ENCODE data around the gene SPIRE2. TPM values are rescaled to one million over a fixed set of nuclear protein-coding genes. Genes with fewer than 3 reads are reported as not detected.

Gene SPIRE2
- total and polyA plus RNA-seq, 9 of the 15 experiments (the other 6 are each of a cell fraction or from before 2014, with no cell fraction given), result 0.70 to 7.5 (median 4.6) TPM

- no peak for TF ChIP-seq ZHX1 (conservative IDR thresholded peaks at IDR 0.05; ENCODE audit: low read length)
- 0 out of 2 replicates have a peak, but pooled peaks have one; percentile 24 for TF ChIP-seq ARID4B (CRISPR knock-in tag; IDR thresholded peaks at IDR 0.05)
- TF ChIP-seq DNMT1 (IDR thresholded peaks at IDR 0.05), result no peak
- peak; percentile 64; the same call in 1 of the 2 replicates for TF ChIP-seq MYNN (IDR thresholded peaks at IDR 0.05)
- no peak for TF ChIP-seq MYNN (CRISPR knock-in tag; IDR thresholded peaks at IDR 0.05)
- TF ChIP-seq TBP (optimal IDR thresholded peaks at IDR 0.05; ENCODE audit: low read depth, low read length), result no peak
- no peak for TF ChIP-seq ZNF717 (CRISPR knock-in tag; IDR thresholded peaks at IDR 0.05)
- TF ChIP-seq TARDBP (IDR thresholded peaks at IDR 0.05), result peak; percentile 91
- TF ChIP-seq RBM22 (IDR thresholded peaks at IDR 0.05; ENCODE audit: low read depth, low read length, poor library complexity, severe bottlenecking), result peak; percentile 83
- peak; percentile 28; the same call in 1 of the 2 replicates for TF ChIP-seq CBX1 (IDR thresholded peaks at IDR 0.05; ENCODE audit: low read depth)
- TF ChIP-seq THAP12 (CRISPR knock-in tag; IDR thresholded peaks at IDR 0.05), result no peak
- TF ChIP-seq SRSF1 (IDR thresholded peaks at IDR 0.05; ENCODE audit: low read depth, low read length), result no peak
- no peak for TF ChIP-seq BCL6 (CRISPR knock-in tag; IDR thresholded peaks at IDR 0.05)
- TF ChIP-seq SREBF2 (CRISPR knock-in tag; IDR thresholded peaks at IDR 0.05), result no peak
- TF ChIP-seq MAFG (tag; conservative IDR thresholded peaks at IDR 0.05), result no peak
- TF ChIP-seq HNRNPL (IDR thresholded peaks at IDR 0.05; ENCODE audit: low read depth, low read length), result no peak
- TF ChIP-seq POLR2G (IDR thresholded peaks at IDR 0.05; ENCODE audit: low read depth, low read length), result peak; percentile 70
- no peak for TF ChIP-seq ZNF778 (CRISPR knock-in tag; IDR thresholded peaks at IDR 0.05)
Observed at GRCh38 chr16:89913408-89914387, 85.4 kb downstream of the SPIRE2 start (continued).

Measured in K562 (cell line).